Endothelial cell of umbilical vein (primary cell): Measurements from ENCODE around the gene ANKFN1. TPM values are rescaled to one million over a fixed set of nuclear protein-coding genes. Genes with fewer than 3 reads are reported as not detected.

Source experiments
- BruUV-seq: library from RNA; stranded (reverse); fragments of 400-500 nt; replicated peaks from 2 replicates; lab custom pipeline; 2021; lab: Mats Ljungman, UMichigan
- CTCF ChIA-PET: fragments of 300-600, 350-600 bp; sonication (Branson Sonifier 250); formaldehyde crosslinking; loops from one replicate; lab custom pipeline; 2021; ENCODE audit warnings: antibody characterized with exemption, inconsistent platforms; lab: Charles Lee
- POLR2A ChIA-PET: fragments of 300-600, 350-600 bp; sonication (Branson Sonifier 250); formaldehyde crosslinking; loops from one replicate; lab custom pipeline; 2021; ENCODE audit warnings: antibody characterized with exemption, inconsistent platforms; lab: Charles Lee
- DNase-seq: peaks from one replicate; pipeline ENCODE4 v3.0.0-alpha.2; 2011; ENCODE audit warnings: low read depth, low spot score
- FAIRE-seq: peaks from 2 replicates; lab custom pipeline; 2011; peaks lifted over from hg19 to GRCh38; lab: Jason Lieb, UNC
- H2AFZ ChIP-seq: 2 replicates; pipeline ENCODE4 v1.6.0; 2012; ENCODE audit warnings: low read depth, low read length, control low read depth, inconsistent platforms
- H3K27ac ChIP-seq: 2 replicates; pipeline ENCODE4 v1.5.1; 2011; ENCODE audit warnings: low read depth, mild to moderate bottlenecking, control low read depth, low read length, moderate library complexity; ENCODE audit not compliant: insufficient read depth
- H3K27me3 ChIP-seq, 2 experiments: 2 replicates each; pipeline versions ENCODE4 v1.6.0 to v1.6.1; 2011; ENCODE audit warnings: low read length in 2 of 2, mixed read lengths in 1 of 2; ENCODE audit not compliant: control insufficient read depth in 2 of 2, insufficient read depth in 2 of 2
- H3K36me3 ChIP-seq, 2 experiments: 2 replicates in 1 of 2; 3 replicates in 1 of 2; pipeline ENCODE4 v1.5.1; 2011; ENCODE audit warnings: low read length in 2 of 2, mild to moderate bottlenecking in 1 of 2, moderate library complexity in 1 of 2; ENCODE audit not compliant: control insufficient read depth in 2 of 2, insufficient read depth in 2 of 2; ENCODE audit errors: extremely low read depth in 1 of 2
- H3K4me1 ChIP-seq: 3 replicates; pipeline ENCODE4 v1.5.1; 2011; ENCODE audit warnings: mild to moderate bottlenecking, low read length; ENCODE audit not compliant: control insufficient read depth, insufficient read depth; ENCODE audit errors: extremely low read depth
- H3K4me2 ChIP-seq: 2 replicates; pipeline ENCODE4 v1.6.1; 2011; ENCODE audit warnings: low read length, control low read depth, mixed read lengths; ENCODE audit not compliant: insufficient read depth
- H3K4me3 ChIP-seq, 3 experiments: fragments of 200-600 bp in 1 of 3; sonication (generic), shearing (Covaris generic) in 1 of 3; replicated peaks in 1 of 3; 2 replicates each; pipeline ENCODE4 v1.5.1; 2011 to 2016; ENCODE audit warnings: control low read depth in 3 of 3, low read length in 3 of 3, mild to moderate bottlenecking in 2 of 3, inconsistent platforms in 1 of 3, low read depth in 1 of 3, moderate library complexity in 1 of 3; ENCODE audit not compliant: insufficient read depth in 1 of 3
- H3K79me2 ChIP-seq: 2 replicates; pipeline ENCODE4 v1.6.0; 2012; ENCODE audit warnings: low read length, inconsistent platforms; ENCODE audit not compliant: control insufficient read depth, insufficient read depth
- H3K9ac ChIP-seq: replicated peaks from 2 replicates; pipeline ENCODE3; 2011; ENCODE audit warnings: low read length, control low read depth; ENCODE audit not compliant: insufficient read depth; ENCODE audit errors: extremely low read depth
- H3K9me1 ChIP-seq: replicated peaks from 3 replicates; pipeline ENCODE4 v1.6.0; 2011; ENCODE audit warnings: mild to moderate bottlenecking, low read length; ENCODE audit not compliant: control insufficient read depth, insufficient read depth; ENCODE audit errors: extremely low read depth
- H3K9me3 ChIP-seq: replicated peaks from 2 replicates; pipeline ENCODE4 v1.5.1; 2012; ENCODE audit warnings: low read length, inconsistent platforms; ENCODE audit not compliant: control insufficient read depth, insufficient read depth
- H4K20me1 ChIP-seq: replicated peaks from 2 replicates; pipeline ENCODE3; 2011; ENCODE audit warnings: mild to moderate bottlenecking, low read length; ENCODE audit not compliant: control insufficient read depth, insufficient read depth; ENCODE audit errors: extremely low read depth
- CTCF ChIP-seq, 2 donors: IDR thresholded peaks; 1 replicate in 1 of 2; 2 replicates in 1 of 2; pipeline ENCODE4 v1.5.1; 2011; ENCODE audit warnings: low read length in 2 of 2, mild to moderate bottlenecking in 2 of 2, moderate library complexity in 2 of 2, control low read depth in 1 of 2, inconsistent platforms in 1 of 2, low read depth in 1 of 2; ENCODE audit not compliant: insufficient read depth in 1 of 2; ENCODE audit errors: extremely low read depth in 1 of 2
- EZH2 ChIP-seq: IDR thresholded peaks from 2 replicates; pipeline ENCODE4 v1.6.1; 2012; ENCODE audit warnings: borderline replicate concordance, low read depth, mild to moderate bottlenecking, moderate library complexity, low read length, inconsistent platforms; ENCODE audit not compliant: severe bottlenecking
- FOS ChIP-seq: IDR thresholded peaks from 2 replicates; pipeline ENCODE4 v1.6.1; 2011; ENCODE audit warnings: mild to moderate bottlenecking, low read length, moderate library complexity, borderline replicate concordance; ENCODE audit not compliant: insufficient read depth
- GATA2 ChIP-seq: IDR thresholded peaks from 2 replicates; pipeline ENCODE4 v1.7.0; 2011; ENCODE audit warnings: low read depth, mild to moderate bottlenecking, moderate library complexity, mixed read lengths, low read length; ENCODE audit not compliant: insufficient read length, insufficient read depth
- JUN ChIP-seq: IDR thresholded peaks from 2 replicates; pipeline ENCODE4 v1.6.1; 2011; ENCODE audit warnings: borderline replicate concordance, low read depth; ENCODE audit not compliant: insufficient read length, insufficient read depth
- MAX ChIP-seq: IDR thresholded peaks from 2 replicates; pipeline ENCODE4 v1.6.1; 2011; ENCODE audit not compliant: insufficient read depth, insufficient read length
- MYC ChIP-seq: IDR thresholded peaks from one replicate; pipeline ENCODE4 v1.6.1; 2011; ENCODE audit warnings: mild to moderate bottlenecking, low read depth, low read length
- POLR2A ChIP-seq: IDR thresholded peaks from 2 replicates; pipeline ENCODE4 v1.6.1; 2012; ENCODE audit warnings: low read depth, mild to moderate bottlenecking, control low read depth, low read length
- POLR2AphosphoS5 ChIP-seq: IDR thresholded peaks from 2 replicates; pipeline ENCODE4 v1.6.1; 2012; ENCODE audit warnings: low read depth, mild to moderate bottlenecking, control low read depth, low read length, moderate library complexity; ENCODE audit not compliant: insufficient read depth
- dilution Hi-C: fragments of 300-500 bp; cut with MboI; formaldehyde crosslinking; loops from one replicate; pipeline ENCODE4 v1.15.0; 2019; ENCODE audit warnings: low sequenced_read_pairs; ENCODE audit not compliant: extremely low pct_ligation_motif_present
- intact Hi-C: fragments of 100-400 bp; cut with micrococcal nuclease; formaldehyde crosslinking; loops from one replicate; pipeline ENCODE4 v1.10.0; 2022
- polyA plus RNA-seq, 4 experiments: library from polyadenylated mRNA; depleted of rRNA in 3 of 4; stranded (reverse) in 3 of 4; unstranded in 1 of 4; fragments of >200 nt; gene quantifications; 2 replicates each; pipeline versions ENCODE4 v1.2.1 to v1.2.3, GENCODE V29; 2011 to 2012; ENCODE audit warnings: missing spikeins in 1 of 4
- total RNA-seq: library from RNA; stranded (reverse); gene quantifications from 2 replicates; pipeline ENCODE4 v1.2.3, GENCODE V29; 2021

The ANKFN1 gene
- total and polyA plus RNA-seq, 2 donors (not counting 3 experiments of a cell fraction or from before 2014, with no cell fraction given), result 0.15 TPM; not detected in 1

- no peak for TF ChIP-seq MAX
- TF ChIP-seq MYC, result no peak
- no peak for TF ChIP-seq GATA2
- no peak for TF ChIP-seq POLR2A
- no peak for TF ChIP-seq POLR2AphosphoS5
- TF ChIP-seq JUN, result no peak
- TF ChIP-seq EZH2, result no peak
- TF ChIP-seq FOS, result no peak
- TF ChIP-seq CTCF (IDR thresholded peaks at IDR 0.05; ENCODE audit: extremely low read depth in 1 of 2, insufficient read depth in 1 of 2, low read depth in 1 of 2, low read length in 2 of 2), result no peak
- H3K9ac ChIP-seq, result no peak overlapping the region
- CTCF ChIA-PET, result interaction anchor here (1.2 kb wide), 1 partner anchor 14 kb away, joined by 3 read pairs; no protein-coding TSS in a partner anchor
- no peaks in the 10 kb centered on the region for H3K4me1 ChIP-seq
- H3K27me3 ChIP-seq, result no peaks in the 10 kb centered on the region
- H3K27ac ChIP-seq, result no peak overlapping the region
- H3K9me3 ChIP-seq, result no peaks in the 10 kb centered on the region
- POLR2A ChIA-PET, result no interaction called here
- H3K9me1 ChIP-seq, result no peaks in the 10 kb centered on the region
- dilution Hi-C loops (no loop called here), intact Hi-C loops (no loop called here)
- DNase-seq (no peak), FAIRE-seq (no peak)
- H4K20me1 ChIP-seq, result no peaks in the 10 kb centered on the region
- BruUV-seq, result no TSS peak
- H3K36me3 ChIP-seq, result no peaks in the 10 kb centered on the region
- no peak overlapping the region for H3K4me2 ChIP-seq
- no peak overlapping the region for H3K4me3 ChIP-seq
- H3K79me2 ChIP-seq, result no peaks in the 10 kb centered on the region
- H2AFZ ChIP-seq, result no peak overlapping the region
These were observed 121.2 kb downstream of the ANKFN1 start for GRCh38 chr17:56274491-56274890.
